GM19328 (cell line): ENCODE results near the gene ASB10.

Experiments used
- ATAC-seq: cut with Tn5 transposase; IDR thresholded peaks from one replicate; pipeline ENCODE4 v1.9.1; 2021; ENCODE audit warnings: mild to moderate bottlenecking, moderate library complexity; ENCODE audit not compliant: unreplicated experiment

The ASB10 gene

GRCh38 chr7:151211155-151211772 is 24.2 kb upstream of the ASB10 start:
- no peak for ATAC-seq

- no peak for ATAC-seq
These were observed 23.2 kb upstream of the ASB10 start, which contains the start of gene H2BK1 for GRCh38 chr7:151210087-151210854. TSS of gene H2BK1 (minus strand) at chr7:151210488. CDS start at chr7:151210318, 170 bp downstream.

GRCh38 chr7:151209588-151209987 is 22.5 kb upstream of the ASB10 start:
- no peak for ATAC-seq

- ATAC-seq = no peak
These were observed 21.3 kb upstream of the ASB10 start for GRCh38 chr7:151208253-151208862.

- no peak for ATAC-seq
These were observed 20.8 kb upstream of the ASB10 start for GRCh38 chr7:151207804-151208203.

- no peak for ATAC-seq
These were observed 20.3 kb upstream of the ASB10 start for GRCh38 chr7:151207315-151207714.

- ATAC-seq = no peak
These were observed 19.9 kb upstream of the ASB10 start for GRCh38 chr7:151206914-151207313.

GRCh38 chr7:151205730-151206129 is 18.7 kb upstream of the ASB10 start:
- ATAC-seq = no peak

- ATAC-seq = no peak
These were observed 17.5 kb upstream of the ASB10 start for GRCh38 chr7:151204383-151205032.

- no peak for ATAC-seq
These were observed 15.8 kb upstream of the ASB10 start for GRCh38 chr7:151202836-151203235.

GRCh38 chr7:151201751-151202150 is 14.7 kb upstream of the ASB10 start:
- ATAC-seq = no peak

GRCh38 chr7:151201344-151201743 is 14.3 kb upstream of the ASB10 start:
- ATAC-seq = no peak

GRCh38 chr7:151198945-151199848 is 12.1 kb upstream of the ASB10 start:
- ATAC-seq = no peak

- ATAC-seq = no peak
These were observed 10.9 kb upstream of the ASB10 start for GRCh38 chr7:151197932-151198331.

- no peak for ATAC-seq
These were observed 8.8 kb upstream of the ASB10 start for GRCh38 chr7:151195616-151196450.

GRCh38 chr7:151194188-151194587 is 7.1 kb upstream of the ASB10 start:
- ATAC-seq = no peak

- ATAC-seq = no peak
These were observed 6.3 kb upstream of the ASB10 start for GRCh38 chr7:151193203-151193978.

GRCh38 chr7:151192002-151192539 is 5.0 kb upstream of the ASB10 start:
- ATAC-seq = no peak

- no peak for ATAC-seq
These were observed 4.5 kb upstream of the ASB10 start for GRCh38 chr7:151191544-151191943.
